ENCODE data around the gene BTLA.

GRCh38 chr3:112460519-112461195 is 38.6 kb downstream of the BTLA start:
- TF ChIP-seq EZH2phosphoT487 (IDR thresholded peaks at IDR 0.05; ENCODE audit: borderline replicate concordance, low read depth, low read length), result no peak
- no peak for TF ChIP-seq CTCF (conservative IDR thresholded peaks at IDR 0.05; ENCODE audit: low read length)
